Uterus (tissue), 4 donors: ENCODE results near the gene COQ8B. TPM values are rescaled to one million over a fixed set of nuclear protein-coding genes. Genes with fewer than 3 reads are reported as not detected.
"Not testable (repeated sequence)": the region's sequence is repeated elsewhere in the genome, so short reads cannot be mapped to it uniquely, and the experiment has no call there.

Experiments used
- DNase-seq, 2 donors: peaks; one replicate each; pipeline ENCODE4 v3.0.0-alpha.2; 2019 to 2020
- H3K27ac ChIP-seq, 2 donors: fragments of 200-600 bp; sonication (generic); 1 replicate in 1 of 2; 2 replicates in 1 of 2; pipeline ENCODE4 v1.5.1; 2016 to 2018
- H3K27me3 ChIP-seq, 2 donors: fragments of 200-600 bp; sonication (generic); one replicate each; pipeline ENCODE4 v1.5.1; 2018 to 2019; ENCODE audit warnings: control low read depth in 1 of 2
- H3K36me3 ChIP-seq, 2 donors: fragments of 200-600 bp; sonication (generic); one replicate each; pipeline ENCODE4 v1.5.1; 2019; ENCODE audit warnings: control low read depth in 1 of 2
- H3K4me1 ChIP-seq, 2 donors: fragments of 200-600 bp; sonication (generic); one replicate each; pipeline ENCODE4 v1.5.1; 2018 to 2019; ENCODE audit warnings: control low read depth in 1 of 2
- H3K4me3 ChIP-seq, 2 donors: fragments of 200-600 bp; sonication (generic); 1 replicate in 1 of 2; 2 replicates in 1 of 2; pipeline ENCODE4 v1.5.1; 2018 to 2019; ENCODE audit warnings: mild to moderate bottlenecking in 1 of 2
- H3K9me3 ChIP-seq, 2 donors: fragments of 200-600 bp; sonication (generic); one replicate each; pipeline ENCODE4 v1.5.1; 2019; ENCODE audit warnings: control low read depth in 1 of 2
- CTCF ChIP-seq, 4 experiments: fragments of 200-600 bp in 2 of 4; fragments of 450-650 bp in 2 of 4; sonication (generic) in 2 of 4; IDR thresholded peaks; one replicate each; pipeline ENCODE4 v1.5.1; 2016 to 2019; ENCODE audit warnings: antibody characterized with exemption in 4 of 4, mild to moderate bottlenecking in 2 of 4, moderate library complexity in 1 of 4
- POLR2A ChIP-seq, 2 donors: fragments of 450-650 bp; IDR thresholded peaks; one replicate each; pipeline ENCODE4 v1.6.1; 2016; ENCODE audit warnings: antibody characterized with exemption in 2 of 2, mild to moderate bottlenecking in 1 of 2, moderate library complexity in 1 of 2
- intact Hi-C: fragments of 100-400 bp; cut with DNase I; formaldehyde crosslinking; loops from one replicate; pipeline ENCODE4 v1.15.1; 2023; ENCODE audit warnings: low total_unique reads
- total RNA-seq, 4 donors: library from RNA; depleted of rRNA in 3 of 4; stranded (reverse); fragments of >200 nt in 3 of 4; gene quantifications; one replicate each; pipeline versions ENCODE4 v1.1.0 to v1.2.4, GENCODE V29; 2014 to 2023
- donor health status: DM: yes; HTN: yes; CAD: no.

COQ8B gene
- total RNA-seq: 10 to 100 TPM in 3 of 4 donors, 1 to 10 TPM in 1; 9.7 to 51.8 (median 35.6) TPM

GRCh38 chr19:40716482-40717324, at the start of gene COQ8B, which contains the start of gene ITPKC:
COQ8B (minus strand) TSS chr19:40716886; CDS start chr19:40714632, 2,254 bp downstream.
ITPKC (plus strand) TSS chr19:40717112; CDS start chr19:40717136, 24 bp downstream.
- H3K4me3 ChIP-seq: peak within 1 kb of the TSS; percentile 68 to 71
- H3K4me1 ChIP-seq: peaks cover 4 to 8% of the 10 kb centered on the region in 2 donors
- intact Hi-C loops: no loop called here
- H3K9me3 ChIP-seq: no peaks in the 10 kb centered on the region
- DNase-seq: peak; percentile 100
- H3K27ac ChIP-seq: peak within 1 kb of the TSS; percentile 98 to 99
- no peaks in the 10 kb centered on the region for H3K36me3 ChIP-seq
- TF ChIP-seq CTCF (IDR thresholded peaks at IDR 0.05) (peak in 3 of 4 experiments; percentile 15 to 65 (median 38)), POLR2A (IDR thresholded peaks at IDR 0.05) (peak; percentile 75 to 91)
- H3K27me3 ChIP-seq: no peaks in the 10 kb centered on the region

GRCh38 chr19:40766385-40766784, 49.7 kb upstream of the COQ8B start:
- H3K27me3 ChIP-seq, H3K27ac ChIP-seq, H3K4me1 ChIP-seq, intact Hi-C loops, DNase-seq, H3K4me3 ChIP-seq, H3K9me3 ChIP-seq, H3K36me3 ChIP-seq: not testable (repeated sequence)

- no peak for DNase-seq
- Histone ChIP-seq H3K4me1 (no peaks in the 10 kb centered on the region), H3K4me3 (no peak overlapping the region), H3K9me3 (no peaks in the 10 kb centered on the region), H3K27me3 (no peaks in the 10 kb centered on the region), H3K36me3 (no peaks in the 10 kb centered on the region), H3K27ac (no peak overlapping the region)
- TF ChIP-seq POLR2A (IDR thresholded peaks at IDR 0.05) (no peak), CTCF (IDR thresholded peaks at IDR 0.05) (no peak)
- intact Hi-C loops: no loop called here
Measured at GRCh38 chr19:40763963-40764362, 47.3 kb upstream of the COQ8B start.

GRCh38 chr19:40763526-40763925, 46.8 kb upstream of the COQ8B start:
- Histone ChIP-seq H3K4me1 (no peaks in the 10 kb centered on the region), H3K27me3 (no peaks in the 10 kb centered on the region), H3K9me3 (no peaks in the 10 kb centered on the region), H3K36me3 (no peaks in the 10 kb centered on the region), H3K4me3 (no peak overlapping the region), H3K27ac (no peak overlapping the region)
- intact Hi-C loops: no loop called here
- TF ChIP-seq POLR2A (IDR thresholded peaks at IDR 0.05): no peak
- DNase-seq: no peak

GRCh38 chr19:40762754-40763470, 46.2 kb upstream of the COQ8B start:
- H3K27ac ChIP-seq: no peak overlapping the region
- no peak for DNase-seq
- no peak overlapping the region for H3K4me3 ChIP-seq
- TF ChIP-seq CTCF (IDR thresholded peaks at IDR 0.05) (no peak), POLR2A (IDR thresholded peaks at IDR 0.05) (no peak)
- no peaks in the 10 kb centered on the region for H3K9me3 ChIP-seq
- intact Hi-C loops: no loop called here
- no peaks in the 10 kb centered on the region for H3K36me3 ChIP-seq
- no peaks in the 10 kb centered on the region for H3K27me3 ChIP-seq
- H3K4me1 ChIP-seq: no peaks in the 10 kb centered on the region

GRCh38 chr19:40759352-40759751, 42.7 kb upstream of the COQ8B start:
- Histone ChIP-seq H3K4me3 (no peak overlapping the region), H3K9me3 (no peaks in the 10 kb centered on the region), H3K27me3 (no peaks in the 10 kb centered on the region), H3K27ac (no peak overlapping the region), H3K36me3 (no peaks in the 10 kb centered on the region), H3K4me1 (no peaks in the 10 kb centered on the region)
- no peak for TF ChIP-seq CTCF (IDR thresholded peaks at IDR 0.05)
- no peak for TF ChIP-seq POLR2A (IDR thresholded peaks at IDR 0.05)
- no peak for DNase-seq
- intact Hi-C loops: no loop called here
